HCT116 (cell line): ENCODE results near the gene FMN1. TPM values are rescaled to one million over a fixed set of nuclear protein-coding genes. Genes with fewer than 3 reads are reported as not detected.

Source experiments
- ATAC-seq: fragments of 200-7000 bp; cut with Tn5 transposase; 2 replicates; pipeline ENCODE4 v1.9.1; 2020; ENCODE audit warnings: mild to moderate bottlenecking, moderate library complexity
- BruUV-seq: library from RNA; stranded (reverse); fragments of 400-500 nt; replicated peaks from 2 replicates; lab custom pipeline; 2021; lab: Mats Ljungman, UMichigan
- CTCF ChIA-PET: fragments of 300-600 bp; sonication (Branson Sonifier 250); formaldehyde crosslinking; loops from one replicate; lab custom pipeline; 2021; ENCODE audit warnings: antibody characterized with exemption; lab: Charles Lee
- POLR2A ChIA-PET: fragments of 300-600, 350-600 bp; sonication (Branson Sonifier 250); formaldehyde crosslinking; loops from one replicate; lab custom pipeline; 2021; ENCODE audit warnings: antibody characterized with exemption; lab: Charles Lee
- RAD21 ChIA-PET, 2 experiments: fragments of 300-600 bp; sonication (Branson Sonifier 250); formaldehyde crosslinking; loops; one replicate each; lab custom pipeline; 2023; ENCODE audit warnings: low total read pairs in 2 of 2; ENCODE audit not compliant: uncharacterized antibody in 2 of 2, unreplicated experiment in 2 of 2, low non-redundant PET in 1 of 2; lab: Charles Lee
- DNase-seq: peaks from one replicate; pipeline ENCODE4 v3.0.0-alpha.2; 2010; ENCODE audit warnings: low read depth, low spot score
- H2AFZ ChIP-seq: fragments of 200-600 bp; shearing (Covaris generic), sonication (generic); 2 replicates; pipeline ENCODE4 v1.6.1; 2017; ENCODE audit warnings: low read depth, mixed run types, mixed read lengths, antibody characterized with exemption, low read length; ENCODE audit not compliant: poor library complexity, severe bottlenecking
- H3K27ac ChIP-seq: 2 replicates; pipeline ENCODE4 v1.5.1; 2012; ENCODE audit warnings: low read depth, low read length
- H3K27me3 ChIP-seq: fragments of 200-600 bp; sonication (generic); 2 replicates; pipeline ENCODE4 v1.6.1; 2016; ENCODE audit warnings: mixed run types, low read length, mixed read lengths; ENCODE audit not compliant: insufficient read depth
- H3K36me3 ChIP-seq, 2 experiments: fragments of 200-500 bp in 1 of 2; fragments of 200-600 bp in 1 of 2; sonication (Bioruptor generic) in 1 of 2; sonication (generic) in 1 of 2; 2 replicates each; pipeline versions ENCODE4 v1.5.1 to v1.6.1; 2014 to 2016; ENCODE audit warnings: low read length in 2 of 2, inconsistent platforms in 1 of 2, mixed read lengths in 1 of 2, mixed run types in 1 of 2; ENCODE audit not compliant: insufficient read depth in 2 of 2, control insufficient read depth in 1 of 2
- H3K4me1 ChIP-seq, 2 experiments: fragments of 200-600 bp in 1 of 2; sonication (generic) in 1 of 2; 2 replicates each; pipeline versions ENCODE4 v1.5.1 to v1.6.1; 2012 to 2017; ENCODE audit warnings: low read length in 2 of 2, inconsistent platforms in 1 of 2, mild to moderate bottlenecking in 1 of 2, mixed read lengths in 1 of 2, mixed run types in 1 of 2, moderate library complexity in 1 of 2; ENCODE audit not compliant: insufficient read depth in 2 of 2, control insufficient read depth in 1 of 2
- H3K4me2 ChIP-seq: fragments of 200-600 bp; sonication (generic); 2 replicates; pipeline ENCODE4 v1.6.1; 2017; ENCODE audit warnings: mixed run types, low read length, mixed read lengths
- H3K4me3 ChIP-seq, 2 experiments: fragments of 200-600 bp in 1 of 2; sonication (generic) in 1 of 2; replicated peaks in 1 of 2; 2 replicates each; pipeline ENCODE4 v1.5.1; 2011 to 2016; ENCODE audit warnings: low read length in 2 of 2, control low read depth in 1 of 2, low read depth in 1 of 2, mild to moderate bottlenecking in 1 of 2, mixed read lengths in 1 of 2, mixed run types in 1 of 2
- H3K79me2 ChIP-seq: fragments of 200-600 bp; sonication (generic); 2 replicates; pipeline ENCODE4 v1.6.1; 2017; ENCODE audit warnings: mild to moderate bottlenecking, mixed run types, low read length, moderate library complexity, mixed read lengths; ENCODE audit not compliant: insufficient read depth
- H3K9ac ChIP-seq: fragments of 200-600 bp; sonication (generic); 2 replicates; pipeline ENCODE4 v1.6.1; 2016; ENCODE audit warnings: low read length, mixed read lengths
- H3K9me2 ChIP-seq: fragments of 200-600 bp; sonication (generic), shearing (Covaris generic); 2 replicates; pipeline ENCODE4 v1.6.1; 2017; ENCODE audit warnings: mixed run types, mild to moderate bottlenecking, moderate library complexity; ENCODE audit not compliant: insufficient read depth
- H3K9me3 ChIP-seq, 2 experiments: fragments of 200-500 bp in 1 of 2; fragments of 200-600 bp in 1 of 2; sonication (Bioruptor generic) in 1 of 2; sonication (generic) in 1 of 2; 2 replicates each; pipeline ENCODE4 v1.6.1; 2014 to 2017; ENCODE audit warnings: low read length in 2 of 2, mixed read lengths in 2 of 2, inconsistent platforms in 1 of 2, low read depth in 1 of 2, mild to moderate bottlenecking in 1 of 2, mixed run types in 1 of 2, moderate library complexity in 1 of 2; ENCODE audit not compliant: control insufficient read depth in 1 of 2, insufficient read depth in 1 of 2
- H4K20me1 ChIP-seq: fragments of 200-600 bp; sonication (generic), shearing (Covaris generic); 2 replicates; pipeline ENCODE4 v1.6.1; 2017; ENCODE audit warnings: mixed run types, mild to moderate bottlenecking, moderate library complexity; ENCODE audit not compliant: insufficient read depth
- ATF3 ChIP-seq: IDR thresholded peaks from 2 replicates; pipeline ENCODE4 v1.6.1; 2012
- CBX3 ChIP-seq: IDR thresholded peaks from 2 replicates; pipeline ENCODE4 v1.6.1; 2012; ENCODE audit warnings: low read depth
- CEBPB ChIP-seq: IDR thresholded peaks from 2 replicates; pipeline ENCODE4 v1.6.1; 2012; ENCODE audit warnings: low read depth
- CTCF ChIP-seq, 3 experiments: fragments of 200-600 bp in 1 of 3; sonication (generic) in 1 of 3; IDR thresholded peaks in 2 of 3; conservative IDR thresholded peaks in 1 of 3; 2 replicates each; pipeline ENCODE4 v1.5.1; 2012 to 2017; ENCODE audit warnings: low read depth in 2 of 3, low read length in 2 of 3, antibody characterized with exemption in 1 of 3, borderline replicate concordance in 1 of 3, control low read depth in 1 of 3, mild to moderate bottlenecking in 1 of 3, mixed read lengths in 1 of 3, mixed run types in 1 of 3, moderate library complexity in 1 of 3; ENCODE audit not compliant: insufficient read depth in 1 of 3
- EGR1 ChIP-seq: IDR thresholded peaks from 2 replicates; pipeline ENCODE4 v1.6.1; 2012; ENCODE audit warnings: low read depth
- ELF1 ChIP-seq: IDR thresholded peaks from 2 replicates; pipeline ENCODE4 v1.6.1; 2012; ENCODE audit warnings: low read depth, borderline replicate concordance
- EZH2phosphoT487 ChIP-seq: fragments of 200-600 bp; IDR thresholded peaks from 2 replicates; pipeline ENCODE4 v1.6.1; 2018; ENCODE audit warnings: antibody characterized with exemption, borderline replicate concordance
- FOSL1 ChIP-seq: IDR thresholded peaks from 2 replicates; pipeline ENCODE4 v1.6.1; 2012; ENCODE audit warnings: low read depth
- JUND ChIP-seq: IDR thresholded peaks from 2 replicates; pipeline ENCODE4 v1.6.1; 2012
- POLR2A ChIP-seq: IDR thresholded peaks from 2 replicates; pipeline ENCODE4 v1.7.0; 2011; ENCODE audit warnings: borderline replicate concordance; ENCODE audit not compliant: insufficient read depth, insufficient read length; ENCODE audit errors: extremely low read depth
- POLR2AphosphoS5 ChIP-seq: IDR thresholded peaks from 2 replicates; pipeline ENCODE4 v1.6.1; 2011; ENCODE audit warnings: mild to moderate bottlenecking, low read depth, low read length, moderate library complexity
- RAD21 ChIP-seq: IDR thresholded peaks from 2 replicates; pipeline ENCODE4 v1.6.1; 2012; ENCODE audit warnings: low read depth, mild to moderate bottlenecking
- REST ChIP-seq: IDR thresholded peaks from 2 replicates; pipeline ENCODE4 v1.6.1; 2012; ENCODE audit warnings: low read depth
- SIN3A ChIP-seq: IDR thresholded peaks from 2 replicates; pipeline ENCODE4 v1.6.1; 2012; ENCODE audit warnings: low read depth
- SP1 ChIP-seq: IDR thresholded peaks from 2 replicates; pipeline ENCODE4 v1.6.1; 2012; ENCODE audit warnings: low read depth
- TCF7L2 ChIP-seq: IDR thresholded peaks from 2 replicates; pipeline ENCODE4 v1.7.0; 2011; ENCODE audit warnings: borderline replicate concordance, inconsistent platforms; ENCODE audit not compliant: insufficient read depth, insufficient read length; ENCODE audit errors: extremely low read depth
- YY1 ChIP-seq: IDR thresholded peaks from 2 replicates; pipeline ENCODE4 v1.6.1; 2011; ENCODE audit warnings: low read length, low read depth, moderate library complexity, mild to moderate bottlenecking; ENCODE audit not compliant: insufficient replicate concordance; ENCODE audit errors: extremely low read depth
- ZFX ChIP-seq: fragments of 450-650 bp; IDR thresholded peaks from 2 replicates; pipeline ENCODE4 v1.6.1; 2017
- intact Hi-C: fragments of 100-400 bp; cut with micrococcal nuclease; formaldehyde crosslinking; loops from 2 replicates; pipeline ENCODE4 v1.10.0; 2022
- total RNA-seq: library from RNA; stranded (reverse); gene quantifications from one replicate; pipeline ENCODE4 v1.2.1, GENCODE V29; 2021; ENCODE audit not compliant: unreplicated experiment
- TF ChIP-seq, protein P1 (sequence below): IDR thresholded peaks from 2 replicates; pipeline ENCODE4 v1.6.1; 2011; ENCODE audit warnings: mild to moderate bottlenecking, low read length, moderate library complexity; ENCODE audit not compliant: insufficient replicate concordance; ENCODE audit errors: extremely low read depth

FMN1 gene
- total RNA-seq, 1 experiment from 2014 or later, result 0.39 TPM

DNA sequence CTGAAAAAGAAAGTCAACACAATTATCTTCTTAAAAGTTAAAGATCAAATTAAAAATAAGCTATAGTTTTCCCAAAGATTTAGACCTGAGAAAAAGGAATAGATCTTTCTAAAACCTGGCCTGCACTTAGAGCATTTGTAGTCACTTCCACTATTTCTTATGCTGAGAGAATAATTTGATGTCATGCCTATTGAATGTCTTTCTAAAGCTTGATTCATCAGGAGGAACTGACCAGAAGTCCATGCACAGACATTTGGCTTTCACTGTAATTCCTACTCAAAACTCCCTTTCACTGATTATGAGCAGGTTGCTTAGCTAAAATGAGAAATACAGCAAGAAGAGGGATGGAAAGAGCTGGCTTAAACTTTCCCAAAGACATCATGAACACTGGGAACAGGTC, 472.4 kb downstream of the FMN1 start:
- POLR2A ChIA-PET, result no interaction called here
- Histone ChIP-seq H3K9ac (no peak overlapping the region), H3K27me3 (no peaks in the 10 kb centered on the region), H3K79me2 (no peaks in the 10 kb centered on the region), H3K9me2 (no peaks in the 10 kb centered on the region), H3K4me2 (no peak overlapping the region), H3K4me3 (no peak overlapping the region), H4K20me1 (no peaks in the 10 kb centered on the region), H3K36me3 (no peaks in the 10 kb centered on the region), H3K9me3 (no peaks in the 10 kb centered on the region), H3K27ac (no peak overlapping the region), H3K4me1 (no peaks in the 10 kb centered on the region), H2AFZ (no peak overlapping the region)
- no peak for DNase-seq
- no peak for ATAC-seq
- no TSS peak for BruUV-seq
- RAD21 ChIA-PET, result no interaction called here
- CTCF ChIA-PET, result no interaction called here
- TF ChIP-seq, protein P1, sequence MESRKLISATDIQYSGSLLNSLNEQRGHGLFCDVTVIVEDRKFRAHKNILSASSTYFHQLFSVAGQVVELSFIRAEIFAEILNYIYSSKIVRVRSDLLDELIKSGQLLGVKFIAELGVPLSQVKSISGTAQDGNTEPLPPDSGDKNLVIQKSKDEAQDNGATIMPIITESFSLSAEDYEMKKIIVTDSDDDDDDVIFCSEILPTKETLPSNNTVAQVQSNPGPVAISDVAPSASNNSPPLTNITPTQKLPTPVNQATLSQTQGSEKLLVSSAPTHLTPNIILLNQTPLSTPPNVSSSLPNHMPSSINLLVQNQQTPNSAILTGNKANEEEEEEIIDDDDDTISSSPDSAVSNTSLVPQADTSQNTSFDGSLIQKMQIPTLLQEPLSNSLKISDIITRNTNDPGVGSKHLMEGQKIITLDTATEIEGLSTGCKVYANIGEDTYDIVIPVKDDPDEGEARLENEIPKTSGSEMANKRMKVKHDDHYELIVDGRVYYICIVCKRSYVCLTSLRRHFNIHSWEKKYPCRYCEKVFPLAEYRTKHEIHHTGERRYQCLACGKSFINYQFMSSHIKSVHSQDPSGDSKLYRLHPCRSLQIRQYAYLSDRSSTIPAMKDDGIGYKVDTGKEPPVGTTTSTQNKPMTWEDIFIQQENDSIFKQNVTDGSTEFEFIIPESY, result no peak
- TF ChIP-seq YY1, result no peak
- no peak for TF ChIP-seq TCF7L2
- TF ChIP-seq SIN3A, result no peak
- no peak for TF ChIP-seq FOSL1
- TF ChIP-seq SP1, result no peak
- TF ChIP-seq EGR1, result no peak
- TF ChIP-seq POLR2AphosphoS5, result no peak
- TF ChIP-seq RAD21, result no peak
- TF ChIP-seq CBX3, result no peak
- TF ChIP-seq CTCF (IDR thresholded peaks at IDR 0.05 in 2 of 3, conservative IDR thresholded peaks at IDR 0.05 in 1 of 3; ENCODE audit: borderline replicate concordance in 1 of 3, insufficient read depth in 1 of 3, low read depth in 2 of 3, low read length in 2 of 3), result no peak
- TF ChIP-seq POLR2A, result no peak
- no peak for TF ChIP-seq EZH2phosphoT487
- no peak for TF ChIP-seq JUND
- no peak for TF ChIP-seq ZFX
- no peak for TF ChIP-seq ATF3
- no peak for TF ChIP-seq REST
- TF ChIP-seq CEBPB, result no peak
- TF ChIP-seq ELF1, result no peak
- intact Hi-C loops, result no loop called here
